Measurements from ENCODE around the gene LRRC45. TPM values are rescaled to one million over a fixed set of nuclear protein-coding genes. Genes with fewer than 3 reads are reported as not detected.

Gene LRRC45
- total and polyA plus RNA-seq, 2 experiments from 2014 or later = 16.1 to 40.7 TPM

- Mint-ChIP-seq H3K27me3 (ENCODE audit: insufficient read depth, low read depth, poor library complexity) (peaks cover 14% of the 10 kb centered on the region), H3K4me3 (no peak overlapping the region), H3K9me3 (no peaks in the 10 kb centered on the region), H3K27ac (no peak overlapping the region), H3K4me1 (peaks cover 2% of the 10 kb centered on the region; the same call in 1 of the 3 replicates), H3K36me3 (ENCODE audit: low read depth) (peaks cover 6% of the 10 kb centered on the region; the same call in 1 of the 3 replicates)
- H3K4me3 ChIP-seq = no peak overlapping the region
- no peak for TF ChIP-seq CREB1 (CRISPR knock-in tag; IDR thresholded peaks at IDR 0.05; ENCODE audit: low read depth)
- TF ChIP-seq CTCF (conservative IDR thresholded peaks at IDR 0.05; ENCODE audit: low read depth in 2 of 2) = peak in 1 of 2 experiments; percentile 41; a peak in 2 of 4 replicates
- no peak for TF ChIP-seq NANOG (IDR thresholded peaks at IDR 0.05; ENCODE audit: borderline replicate concordance)
- H3K4me2 ChIP-seq = no peak overlapping the region
- no peaks in the 10 kb centered on the region for H3K27me3 ChIP-seq (ENCODE audit: insufficient read depth)
- no peak overlapping the region for H3K27ac ChIP-seq (ENCODE audit: low read depth)
- H2AFZ ChIP-seq = no peak overlapping the region
- H3K79me2 ChIP-seq (replicated peaks; ENCODE audit: insufficient read depth) = no peaks in the 10 kb centered on the region
- no peaks in the 10 kb centered on the region for H3K36me3 ChIP-seq (ENCODE audit: insufficient read depth)
- peak; percentile 44 for DNase-seq (ENCODE audit: low spot score)
- H3K4me1 ChIP-seq (ENCODE audit: insufficient read depth) = no peaks in the 10 kb centered on the region
- H4K20me1 ChIP-seq (replicated peaks; ENCODE audit: insufficient read depth) = 0 out of 2 replicates have a peak, but pooled peaks cover 4% of the 10 kb centered on the region
- peak; percentile 35 for ATAC-seq
- H3K9me2 ChIP-seq (ENCODE audit: insufficient read depth) = no peaks in the 10 kb centered on the region
- 0 out of 2 replicates have a peak, but pooled peaks cover 2% of the 10 kb centered on the region for H3F3A ChIP-seq (replicated peaks; ENCODE audit: low read depth)
Observed at GRCh38 chr17:81999976-82000802, 22.9 kb upstream of the LRRC45 start.

GRCh38 chr17:82000803-82001570 lies 22.1 kb upstream of the LRRC45 start:
- H3K27me3 Mint-ChIP-seq (ENCODE audit: insufficient read depth, low read depth, poor library complexity) = peaks cover 13% of the 10 kb centered on the region
- no peak overlapping the region for H3K27ac Mint-ChIP-seq
- H3K36me3 Mint-ChIP-seq (ENCODE audit: low read depth) = peaks cover 6% of the 10 kb centered on the region; the same call in 1 of the 3 replicates
- no peak for DNase-seq (ENCODE audit: low spot score)
- Histone ChIP-seq H3K4me3 (no peak overlapping the region), H3K4me2 (no peak overlapping the region), H3K79me2 (replicated peaks; ENCODE audit: insufficient read depth) (no peaks in the 10 kb centered on the region), H4K20me1 (replicated peaks; ENCODE audit: insufficient read depth) (0 out of 2 replicates have a peak, but pooled peaks cover 4% of the 10 kb centered on the region), H3K36me3 (ENCODE audit: insufficient read depth) (no peaks in the 10 kb centered on the region), H3K4me1 (ENCODE audit: insufficient read depth) (no peaks in the 10 kb centered on the region), H3F3A (replicated peaks; ENCODE audit: low read depth) (0 out of 2 replicates have a peak, but pooled peaks cover 2% of the 10 kb centered on the region), H3K27ac (ENCODE audit: low read depth) (no peak overlapping the region), H3K27me3 (ENCODE audit: insufficient read depth) (no peaks in the 10 kb centered on the region), H2AFZ (no peak overlapping the region), H3K9me2 (ENCODE audit: insufficient read depth) (no peaks in the 10 kb centered on the region)
- ATAC-seq = peak; percentile 15
- TF ChIP-seq CTCF (conservative IDR thresholded peaks at IDR 0.05; ENCODE audit: low read depth in 2 of 2) (0 out of 4 replicates have a peak, but pooled peaks of 1 of the 2 experiments have one; percentile 8), STAT1 (IDR thresholded peaks at IDR 0.05; ENCODE audit: unreplicated experiment) (no peak)
- H3K9me3 Mint-ChIP-seq = no peaks in the 10 kb centered on the region
- H3K4me3 Mint-ChIP-seq = no peak overlapping the region
- peaks cover under 1% of the 10 kb centered on the region; the same call in 1 of the 3 replicates for H3K4me1 Mint-ChIP-seq
